Hematopoietic multipotent progenitor cell treated with erythropoietin and hydrocortisone succinate and interleukin-3 and kit ligand, for 6 days (in vitro differentiated cells): ENCODE results near the gene LMAN2.

Experiments used
- DNase-seq: peaks from one replicate; pipeline ENCODE4 v3.0.0-alpha.2; 2015

Gene LMAN2

DNA sequence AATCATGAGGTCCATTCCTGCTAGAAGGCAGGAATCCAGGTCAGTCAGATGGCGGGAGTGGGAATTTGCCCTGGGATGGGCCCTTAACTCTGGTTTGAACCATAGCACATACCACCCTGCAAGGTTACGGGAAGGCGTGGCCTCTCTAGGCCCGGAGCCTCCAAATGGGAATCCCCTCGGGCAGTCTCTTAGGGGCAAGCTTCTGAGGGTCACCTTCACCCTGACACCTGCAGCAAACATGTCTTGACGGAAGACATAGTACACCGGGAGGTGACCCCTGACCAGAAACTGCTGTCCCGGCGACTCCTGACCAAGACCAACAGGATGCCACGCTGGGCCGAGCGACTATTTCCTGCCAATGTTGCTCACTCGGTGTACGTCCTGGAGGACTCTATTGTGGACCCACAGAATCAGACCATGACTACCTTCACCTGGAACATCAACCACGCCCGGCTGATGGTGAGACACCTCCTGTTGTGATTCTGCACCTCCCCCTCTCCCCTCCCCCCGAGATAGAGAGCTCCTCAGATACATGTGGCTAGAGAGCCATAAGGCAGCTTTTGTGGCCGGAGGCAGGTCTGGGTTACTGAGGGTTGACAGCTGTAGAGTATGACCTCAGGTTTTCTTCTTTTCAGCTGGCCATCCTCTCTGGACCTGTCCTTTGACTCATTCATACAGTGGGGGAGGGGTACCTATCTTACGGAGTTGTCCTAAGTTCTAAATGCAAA lies 46.9 kb downstream of the LMAN2 start:
- no peak for DNase-seq

DNA sequence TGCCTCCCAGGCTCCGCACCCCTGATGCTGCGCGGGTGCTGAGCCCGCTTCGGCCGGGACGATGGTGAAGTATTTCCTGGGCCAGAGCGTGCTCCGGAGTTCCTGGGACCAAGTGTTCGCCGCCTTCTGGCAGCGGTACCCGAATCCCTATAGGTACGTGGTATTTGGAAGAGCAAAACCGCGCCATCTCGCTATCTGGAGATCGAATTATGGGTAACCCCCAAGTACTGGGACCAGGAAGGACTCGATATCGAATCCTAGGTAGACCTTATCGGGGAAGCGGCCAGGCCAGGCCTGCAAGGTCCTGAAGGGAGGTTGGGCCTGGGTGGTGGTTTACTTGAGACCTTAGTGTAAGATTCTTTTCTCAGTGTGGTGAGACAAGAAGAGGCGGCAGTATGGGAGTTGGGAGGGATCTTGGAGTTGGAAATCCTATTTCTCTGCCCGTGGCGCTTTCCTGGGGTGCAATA lies 47.5 kb downstream of the LMAN2 start:
- DNase-seq = peak; percentile 53

DNA sequence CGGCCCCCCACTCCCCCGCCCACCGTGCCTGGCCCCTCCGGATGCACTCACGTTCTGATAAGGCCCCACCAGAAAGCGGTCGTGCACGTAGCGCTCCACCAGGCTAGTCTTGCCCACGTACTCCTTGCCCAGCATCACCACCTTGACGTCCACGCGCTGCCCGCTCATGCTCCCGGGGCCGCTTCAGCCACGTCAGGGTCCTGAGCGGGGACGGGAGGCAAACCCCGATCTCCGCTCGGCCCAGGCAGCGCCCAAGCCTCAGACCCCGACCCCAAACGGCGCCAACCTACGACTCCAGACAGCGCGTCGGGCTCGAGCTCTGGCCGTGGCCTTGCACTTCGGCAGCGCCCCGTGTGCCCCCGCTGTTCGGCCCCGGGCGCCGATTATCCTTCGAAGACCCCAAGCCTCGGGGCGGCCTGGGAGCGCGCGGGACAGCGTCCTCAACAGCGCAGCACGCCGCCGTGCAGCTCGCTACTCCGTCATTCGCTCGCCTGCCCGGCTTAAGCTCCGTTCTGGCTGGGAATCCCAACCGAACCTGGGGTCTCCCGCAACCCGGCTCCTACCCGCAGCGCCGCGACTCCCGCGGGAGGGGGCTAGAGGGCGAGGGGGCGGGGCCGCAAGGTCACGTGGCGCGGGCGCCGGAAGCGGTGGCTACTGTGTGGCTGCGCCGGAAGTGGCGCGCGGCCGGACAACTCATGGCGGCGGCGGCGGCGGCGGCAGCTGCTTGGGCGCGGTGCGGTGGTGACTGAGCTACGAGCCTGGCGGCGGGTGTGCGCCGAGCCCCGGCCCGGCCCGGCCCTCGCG lies 48.1 kb downstream of the LMAN2 start, which contains the start of the genes PRELID1 and RAB24:
PRELID1 (plus strand) TSS at position 679 of the 804 bp plus-strand sequence. CDS start 187 bp downstream, outside the sequence.
RAB24 (minus strand) TSS at position 599 of the 804 bp plus-strand sequence; CDS start at position 168, 431 bp downstream.
- DNase-seq = peak; percentile 92

- DNase-seq = peak; percentile 54
These were observed 48.9 kb downstream of the LMAN2 start for GRCh38 chr5:177302354-177303110.

DNA sequence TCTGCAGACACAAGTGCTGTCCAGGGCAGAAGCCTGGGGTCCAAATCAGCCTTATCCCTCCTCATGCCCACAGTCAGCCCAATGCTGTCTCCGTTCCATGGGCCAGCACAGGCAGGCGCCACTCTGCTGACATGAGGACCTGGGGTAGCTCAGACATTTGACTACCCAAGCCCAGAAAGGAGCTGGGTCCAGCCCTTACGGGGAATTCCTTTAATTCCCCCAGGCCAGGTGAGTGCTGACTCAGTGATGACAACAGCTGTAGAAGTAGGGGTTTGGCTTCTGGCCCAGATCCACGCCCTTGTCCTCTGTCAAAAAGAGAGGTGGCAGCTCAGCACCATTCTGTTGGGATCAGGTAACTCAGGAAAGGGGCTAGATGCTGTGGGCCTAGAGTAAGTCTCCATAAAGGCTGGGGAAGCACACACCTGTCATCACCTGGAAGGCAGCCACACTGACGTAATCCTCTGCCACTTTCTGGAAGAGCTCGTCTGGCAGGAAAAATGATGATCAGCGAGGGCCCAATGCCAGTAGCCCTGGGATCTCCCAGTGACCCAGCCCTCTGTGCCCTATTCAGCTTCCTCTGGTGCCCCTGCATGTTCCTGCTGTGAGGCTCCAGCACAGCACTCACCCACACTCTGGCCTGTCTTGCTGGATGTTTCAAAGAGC lies 49.8 kb downstream of the LMAN2 start:
- DNase-seq = no peak

GRCh38 chr5:177300951-177301350 lies 50.5 kb downstream of the LMAN2 start:
- no peak for DNase-seq

DNA sequence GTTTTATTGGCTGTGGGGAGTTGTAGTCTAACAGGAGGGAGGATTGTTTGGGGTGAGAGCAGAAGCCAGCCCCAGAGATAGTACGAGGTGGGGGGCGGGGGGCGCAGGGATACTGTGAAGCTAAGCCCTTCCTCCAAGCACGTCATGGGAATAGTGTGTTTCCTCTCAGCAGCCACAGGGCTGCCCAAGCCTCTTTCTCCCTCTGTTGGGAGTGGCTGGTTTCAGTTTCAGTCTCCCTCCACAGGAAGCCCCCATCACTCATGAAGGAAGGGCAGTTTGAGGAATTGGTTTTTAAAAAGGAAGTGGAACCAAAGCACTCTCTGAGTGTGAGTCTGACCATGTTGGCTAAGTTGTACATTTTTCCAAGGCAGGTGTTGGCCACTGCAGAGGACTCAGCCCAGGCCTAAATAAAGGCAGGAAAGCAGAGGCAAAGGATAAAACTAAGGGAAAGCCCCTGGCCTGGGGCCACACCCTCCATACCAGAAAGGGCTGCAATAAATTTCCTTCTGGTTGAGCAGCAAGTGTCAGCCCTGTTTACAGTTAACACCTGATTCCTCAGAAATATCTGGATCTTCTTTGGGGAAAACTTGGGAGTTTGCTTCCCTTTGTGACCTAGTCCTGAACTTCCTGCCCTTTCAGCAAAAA lies 51.1 kb downstream of the LMAN2 start:
- peak; percentile 85 for DNase-seq

DNA sequence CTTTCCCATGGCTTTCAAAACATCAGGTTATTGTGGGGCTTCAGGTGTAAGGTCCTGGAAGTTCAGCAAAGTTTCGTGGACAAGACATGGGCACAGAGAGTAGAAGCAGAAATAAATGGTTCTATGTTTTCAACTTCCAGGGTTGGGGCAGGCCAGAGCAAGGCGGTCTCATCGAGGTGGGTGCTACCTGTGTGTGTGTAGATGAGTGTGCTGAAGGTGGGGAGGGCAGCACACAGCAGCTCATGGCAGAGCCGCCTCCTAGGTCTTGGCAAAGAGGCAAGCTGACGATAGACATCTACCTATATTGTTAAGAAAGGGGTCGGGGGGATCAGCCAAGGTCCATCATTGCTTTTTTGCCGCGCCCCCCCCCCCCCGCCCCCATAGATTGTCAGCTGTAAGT lies 51.8 kb downstream of the LMAN2 start:
- DNase-seq = no peak

DNA sequence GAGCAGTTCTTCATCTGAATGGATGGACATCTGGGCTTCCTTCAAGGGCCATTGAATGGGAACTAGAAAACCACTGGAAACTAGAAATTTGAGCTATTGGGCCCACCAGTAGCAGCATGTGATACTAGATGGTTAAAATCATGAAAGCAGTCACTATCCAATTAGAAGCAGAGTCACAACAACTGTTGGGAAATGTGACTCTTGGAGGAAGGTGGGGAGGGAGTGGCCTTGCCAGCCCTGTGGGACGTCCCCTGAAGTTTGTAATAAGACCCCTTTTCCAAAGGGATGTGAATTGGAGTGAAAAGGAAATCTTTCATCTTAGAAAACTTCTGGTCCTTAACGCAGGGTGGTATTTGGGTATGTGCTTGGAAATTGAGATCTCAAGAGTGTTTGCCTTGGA lies 53.5 kb downstream of the LMAN2 start:
- DNase-seq = no peak

- DNase-seq = no peak
These were observed 54.9 kb downstream of the LMAN2 start for GRCh38 chr5:177296581-177296980.

DNA sequence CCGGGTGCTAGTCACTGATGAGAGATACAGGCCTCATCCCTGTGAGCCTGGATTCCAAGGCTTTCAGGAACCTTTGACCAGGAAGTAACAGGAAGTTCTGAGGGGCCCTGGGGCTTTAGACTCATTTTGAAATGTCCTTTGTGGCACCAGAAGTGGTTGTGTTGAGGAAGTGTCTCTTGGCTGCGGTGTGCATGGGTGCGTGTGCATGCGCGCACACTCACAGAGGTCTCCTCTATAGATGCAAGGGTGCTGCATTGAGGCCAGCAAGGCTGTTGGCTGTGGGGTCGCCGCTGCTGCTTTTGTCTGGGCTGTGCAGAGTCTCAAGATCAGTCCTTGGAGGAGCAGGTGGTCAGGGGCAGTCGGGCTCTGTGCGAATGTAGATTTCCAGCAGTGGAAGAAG lies 55.5 kb downstream of the LMAN2 start:
- DNase-seq = no peak

- DNase-seq = no peak
These were observed 56.8 kb downstream of the LMAN2 start for GRCh38 chr5:177294632-177295031.

DNA sequence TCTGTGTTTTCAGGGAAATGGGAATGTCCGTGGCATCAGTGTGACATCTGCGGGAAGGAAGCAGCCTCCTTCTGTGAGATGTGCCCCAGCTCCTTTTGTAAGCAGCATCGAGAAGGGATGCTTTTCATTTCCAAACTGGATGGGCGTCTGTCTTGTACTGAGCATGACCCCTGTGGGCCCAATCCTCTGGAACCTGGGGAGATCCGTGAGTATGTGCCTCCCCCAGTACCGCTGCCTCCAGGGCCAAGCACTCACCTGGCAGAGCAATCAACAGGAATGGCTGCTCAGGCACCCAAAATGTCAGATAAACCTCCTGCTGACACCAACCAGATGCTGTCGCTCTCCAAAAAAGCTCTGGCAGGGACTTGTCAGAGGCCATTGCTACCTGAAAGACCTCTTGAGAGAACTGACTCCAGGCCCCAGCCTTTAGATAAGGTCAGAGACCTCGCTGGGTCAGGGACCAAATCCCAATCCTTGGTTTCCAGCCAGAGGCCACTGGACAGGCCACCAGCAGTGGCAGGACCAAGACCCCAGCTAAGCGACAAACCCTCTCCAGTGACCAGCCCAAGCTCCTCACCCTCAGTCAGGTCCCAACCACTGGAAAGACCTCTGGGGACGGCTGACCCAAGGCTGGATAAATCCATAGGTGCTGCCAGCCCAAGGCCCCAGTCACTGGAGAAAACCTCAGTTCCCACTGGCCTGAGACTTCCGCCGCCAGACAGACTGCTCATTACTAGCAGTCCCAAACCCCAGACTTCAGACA lies 57.5 kb downstream of the LMAN2 start:
- no peak for DNase-seq

GRCh38 chr5:177291735-177292134 lies 59.7 kb downstream of the LMAN2 start:
- DNase-seq = no peak

DNA sequence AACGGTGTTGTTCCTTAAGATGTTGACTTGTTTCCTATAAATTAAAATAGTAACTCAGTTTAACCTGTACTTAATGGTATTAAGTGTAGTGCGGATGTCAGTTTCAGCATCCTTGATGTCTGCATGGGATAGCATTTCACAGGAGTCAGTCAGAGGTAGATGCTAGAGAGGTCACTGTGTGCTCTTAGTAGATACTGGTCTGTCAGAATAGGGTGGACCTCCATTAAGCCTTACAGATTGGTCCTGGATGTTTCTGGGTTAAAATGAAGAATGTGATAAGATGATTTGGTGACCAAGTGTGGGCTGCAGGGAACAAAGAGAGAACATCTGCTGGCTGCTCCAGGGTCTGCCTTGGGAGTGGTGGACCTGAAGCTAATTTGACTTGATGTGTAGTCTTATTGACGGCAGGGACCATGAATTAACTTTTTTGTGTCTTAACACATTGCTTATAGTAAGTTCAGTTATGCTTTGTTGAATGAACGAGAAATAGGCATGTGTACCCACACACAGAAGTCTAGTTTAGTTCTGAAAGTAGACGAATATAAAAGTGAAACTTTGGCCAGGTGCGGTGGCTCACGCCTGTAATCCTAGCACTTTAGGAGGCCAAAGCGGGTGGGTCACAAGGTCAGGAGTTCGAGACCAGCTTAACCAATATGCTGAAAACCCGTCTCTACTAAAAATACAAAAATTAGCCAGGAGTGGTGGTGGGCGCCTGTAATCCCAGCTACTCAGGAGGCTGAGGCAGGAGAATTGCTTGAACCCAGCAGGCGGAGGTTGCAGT lies 60.5 kb downstream of the LMAN2 start:
- no peak for DNase-seq

GRCh38 chr5:177288191-177288590 lies 63.3 kb downstream of the LMAN2 start:
- no peak for DNase-seq
